HepG2 (cell line): ENCODE data around the gene ZBP1. TPM values are rescaled to one million over a fixed set of nuclear protein-coding genes. Genes with fewer than 3 reads are reported as not detected.

Source experiments
- AHDC1 ChIP-seq: sonication (generic); formaldehyde crosslinking; IDR thresholded peaks from 2 replicates; pipeline ENCODE4 v1.5.1; 2020; ENCODE audit warnings: mild to moderate bottlenecking, missing genetic modification reagents, borderline replicate concordance
- CREM ChIP-seq, 2 experiments: sonication (generic) in 1 of 2; formaldehyde crosslinking in 1 of 2; IDR thresholded peaks; 2 replicates each; pipeline versions ENCODE4 v1.4.0 to v1.6.1; 2016 to 2020; ENCODE audit warnings: antibody characterized with exemption in 1 of 2, mild to moderate bottlenecking in 1 of 2, missing genetic modification reagents in 1 of 2
- ETV5 ChIP-seq: IDR thresholded peaks from 2 replicates; pipeline ENCODE4 v1.6.1; 2018; ENCODE audit warnings: missing biosample characterization, missing genetic modification reagents, inconsistent platforms, borderline replicate concordance
- FOXP1 ChIP-seq, 2 experiments: fragments of 450-650 bp in 1 of 2; IDR thresholded peaks; 2 replicates each; pipeline ENCODE4 v1.6.1; 2017 to 2018; ENCODE audit warnings: antibody characterized with exemption in 1 of 2
- JUN ChIP-seq: sonication (generic); formaldehyde crosslinking; IDR thresholded peaks from 2 replicates; pipeline ENCODE4 v1.4.0; 2020; ENCODE audit warnings: mild to moderate bottlenecking, missing genetic modification reagents
- NFYB ChIP-seq: sonication (generic); formaldehyde crosslinking; IDR thresholded peaks from 2 replicates; pipeline ENCODE4 v1.4.0; 2020; ENCODE audit warnings: missing genetic modification reagents
- PBX2 ChIP-seq: IDR thresholded peaks from 2 replicates; pipeline ENCODE4 v1.6.1; 2016; ENCODE audit warnings: control low read depth
- THRA ChIP-seq: sonication (generic); formaldehyde crosslinking; IDR thresholded peaks from 2 replicates; pipeline ENCODE4 v1.4.0; 2020; ENCODE audit warnings: missing genetic modification reagents, borderline replicate concordance
- WIZ ChIP-seq: sonication (generic); formaldehyde crosslinking; IDR thresholded peaks from 2 replicates; pipeline ENCODE4 v1.5.1; 2020; ENCODE audit warnings: mild to moderate bottlenecking, missing genetic modification reagents
- ZNF335 ChIP-seq: sonication (generic); formaldehyde crosslinking; IDR thresholded peaks from 2 replicates; pipeline ENCODE4 v1.4.0; 2020; ENCODE audit warnings: missing genetic modification reagents
- ZNF414 ChIP-seq: sonication (generic); formaldehyde crosslinking; IDR thresholded peaks from 2 replicates; pipeline ENCODE4 v1.5.0; 2020; ENCODE audit warnings: missing genetic modification reagents
- ZNF430 ChIP-seq: sonication (generic); formaldehyde crosslinking; IDR thresholded peaks from 2 replicates; pipeline ENCODE4 v1.9.0; 2021; ENCODE audit warnings: mild to moderate bottlenecking, missing genetic modification reagents
- ZNF441 ChIP-seq: sonication (generic); formaldehyde crosslinking; IDR thresholded peaks from 2 replicates; pipeline ENCODE4 v1.7.0; 2021; ENCODE audit warnings: missing genetic modification reagents, borderline replicate concordance
- ZNF605 ChIP-seq: sonication (generic); formaldehyde crosslinking; IDR thresholded peaks from 2 replicates; pipeline ENCODE4 v1.8.0; 2022; ENCODE audit warnings: mild to moderate bottlenecking, missing genetic modification reagents
- ZNF891 ChIP-seq: sonication (generic); formaldehyde crosslinking; IDR thresholded peaks from 2 replicates; pipeline ENCODE4 v1.5.0; 2020; ENCODE audit warnings: mild to moderate bottlenecking, missing genetic modification reagents
- ZXDC ChIP-seq: sonication (generic); formaldehyde crosslinking; IDR thresholded peaks from 2 replicates; pipeline ENCODE4 v1.5.0; 2020; ENCODE audit warnings: mild to moderate bottlenecking, missing genetic modification reagents
- polyA plus RNA-seq, 8 experiments: library from polyadenylated mRNA; depleted of rRNA in 3 of 8; stranded (reverse) in 7 of 8; unstranded in 1 of 8; fragments of >200 nt; fragmentation: Illumina TruSeq in 4 of 8; extraction: Trizol in 4 of 8; gene quantifications; 2 replicates each; pipeline versions ENCODE4 v1.2.1 to v1.2.3, GENCODE V29; 2011 to 2016; ENCODE audit warnings: low read depth in 4 of 8, missing spikeins in 1 of 8, mixed read lengths in 1 of 8; ENCODE audit not compliant: insufficient read depth in 1 of 8
- total RNA-seq, 5 experiments: library from RNA; depleted of rRNA; stranded (reverse); fragments of >200 nt; fragmentation: Illumina TruSeq; extraction: Trizol; gene quantifications; 2 replicates each; pipeline ENCODE4 v1.2.3, GENCODE V29; 2016; ENCODE audit warnings: low read depth in 1 of 5

The ZBP1 gene
- total and polyA plus RNA-seq, 2 of the 13 experiments (the other 11 are each of a cell fraction or from before 2014, with no cell fraction given), result not detected

GRCh38 chr20:57577679-57578475, 42.3 kb downstream of the ZBP1 start (continued):
- no peak for TF ChIP-seq PBX2 (CRISPR knock-in tag)
- TF ChIP-seq ETV5 (CRISPR knock-in tag), result peak; percentile 39; the same call in 1 of the 2 replicates
- peak; percentile 71; the same call in 1 of the 2 replicates for TF ChIP-seq ZNF605 (CRISPR knock-in tag)
- TF ChIP-seq THRA (CRISPR knock-in tag), result 0 out of 2 replicates have a peak, but pooled peaks have one; percentile 20
- TF ChIP-seq AHDC1 (CRISPR knock-in tag), result peak; percentile 91; the same call in 1 of the 2 replicates
- TF ChIP-seq WIZ (CRISPR knock-in tag), result peak; percentile 94; the same call in 1 of the 2 replicates
- peak; percentile 42 for TF ChIP-seq CREM (IDR thresholded peaks at IDR 0.05)
- no peak for TF ChIP-seq CREM (CRISPR knock-in tag; IDR thresholded peaks at IDR 0.05)
- 0 out of 2 replicates have a peak, but pooled peaks have one; percentile 61 for TF ChIP-seq ZNF891
- TF ChIP-seq ZNF335 (CRISPR knock-in tag), result no peak
- TF ChIP-seq ZNF414 (CRISPR knock-in tag), result peak; percentile 56; the same call in 1 of the 2 replicates
- TF ChIP-seq ZXDC (CRISPR knock-in tag), result no peak
- peak; percentile 68; the same call in 1 of the 2 replicates for TF ChIP-seq ZNF441
- no peak for TF ChIP-seq FOXP1 (IDR thresholded peaks at IDR 0.05)
- peak; percentile 74 for TF ChIP-seq FOXP1 (CRISPR knock-in tag; IDR thresholded peaks at IDR 0.05)
- no peak for TF ChIP-seq ZNF430 (CRISPR knock-in tag)
- peak; percentile 23; the same call in 1 of the 2 replicates for TF ChIP-seq JUN
- TF ChIP-seq NFYB (CRISPR knock-in tag), result no peak
